NCI-H524 treated with DMSO at 0.1 percent for 48 hours (cell line): ENCODE measurements around the gene RAB35.
"Not testable (repeated sequence)": the region's sequence is repeated elsewhere in the genome, so short reads cannot be mapped to it uniquely, and the experiment has no call there.

ENCODE experiments used
- DNase-seq: peaks from one replicate; lab custom pipeline; 2025; lab: John Stamatoyannopoulos, UW

RAB35 gene

DNA sequence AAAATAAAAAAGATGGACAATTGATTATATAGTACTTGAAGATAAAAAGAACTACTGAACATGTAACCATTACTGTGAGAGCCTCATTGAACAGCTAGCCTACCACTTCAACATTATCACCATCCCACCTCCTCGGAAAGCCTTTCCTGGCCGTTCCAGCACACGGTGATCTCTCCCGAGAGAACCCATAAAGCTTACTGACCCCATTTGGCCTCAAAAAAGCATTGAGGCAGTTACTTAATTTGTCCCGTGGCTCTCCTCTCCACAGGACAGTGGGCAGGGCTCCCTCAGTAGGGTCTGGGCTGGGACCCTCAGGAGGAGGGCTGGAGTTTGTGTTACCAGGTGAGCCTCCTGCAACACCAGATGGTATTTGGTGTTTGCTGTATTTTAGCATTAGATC lies 55.8 kb downstream of the RAB35 start:
- DNase-seq: no peak

DNA sequence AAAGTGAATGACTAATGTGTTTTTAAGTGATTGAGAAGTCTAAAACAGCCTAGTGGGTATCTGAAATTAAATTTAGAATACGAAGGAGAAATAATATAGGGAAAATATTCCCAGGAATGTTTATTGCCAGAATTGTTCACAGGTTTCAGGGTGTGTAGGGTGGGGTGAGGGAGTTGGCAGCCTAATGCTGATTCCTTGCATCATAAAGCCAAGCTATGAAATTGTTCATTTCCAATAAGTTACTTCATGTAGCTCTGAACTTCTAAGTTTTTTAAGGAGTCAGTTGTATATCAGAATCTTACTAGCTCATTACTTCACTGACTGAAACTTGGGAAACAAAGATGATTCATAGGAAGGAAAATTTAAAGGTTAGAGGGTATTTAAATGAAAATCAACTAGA lies 56.4 kb downstream of the RAB35 start:
- DNase-seq: no peak

DNA sequence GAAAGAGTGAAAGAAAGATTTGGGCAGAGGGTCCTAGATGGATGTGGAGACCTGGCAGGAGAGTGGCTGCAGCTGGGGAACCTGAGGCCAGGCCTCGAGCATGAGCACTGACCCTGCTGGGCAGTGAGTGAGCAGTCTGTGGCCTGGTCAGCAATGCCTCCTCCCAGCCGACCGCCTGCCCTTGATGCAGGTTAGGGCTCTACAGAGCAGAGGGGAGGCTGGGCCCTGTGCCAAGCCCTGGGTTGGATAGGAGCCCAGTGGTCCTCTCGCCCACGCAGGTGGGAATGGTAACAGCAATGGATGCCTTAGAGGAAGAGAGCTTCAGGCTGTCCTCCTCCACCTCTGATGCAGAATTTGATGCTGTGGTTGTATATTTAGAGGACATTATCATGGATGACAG lies 59.8 kb downstream of the RAB35 start:
- no peak for DNase-seq

DNA sequence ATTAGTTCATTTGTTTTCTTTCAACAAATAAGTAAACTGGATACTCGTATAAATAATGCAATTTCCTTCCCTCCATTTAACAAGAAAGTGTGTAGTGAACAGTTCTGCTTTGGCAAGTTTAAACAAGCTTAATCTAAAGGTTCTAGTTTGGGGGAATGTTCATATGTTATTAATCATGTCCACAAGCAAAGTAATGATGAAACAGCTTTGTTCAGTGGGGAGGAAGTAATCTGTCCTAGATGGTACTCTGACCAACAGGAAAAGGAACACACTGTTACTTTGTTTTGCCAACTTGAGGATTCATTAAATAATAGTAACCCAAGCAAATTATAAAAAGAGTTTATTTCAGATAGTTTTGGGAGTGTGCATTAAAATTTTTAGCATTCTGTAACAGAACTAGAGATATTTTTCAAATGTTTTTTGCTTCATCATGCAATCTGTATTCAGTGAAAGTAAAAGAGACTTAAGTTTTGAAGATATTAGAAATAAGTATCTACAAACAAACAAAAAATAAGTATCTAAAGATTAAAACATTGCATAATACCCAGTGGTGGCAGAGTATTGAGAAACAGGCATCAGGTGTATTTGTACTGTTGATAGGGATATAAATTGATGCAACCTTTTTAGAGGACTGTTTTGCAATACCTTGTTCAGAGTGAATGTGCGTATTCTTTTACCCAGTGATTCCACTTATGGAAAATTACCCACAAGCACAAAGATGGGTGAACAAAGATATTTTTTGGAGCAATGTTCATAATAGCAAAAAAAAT lies 61.1 kb downstream of the RAB35 start:
- no peak for DNase-seq

DNA sequence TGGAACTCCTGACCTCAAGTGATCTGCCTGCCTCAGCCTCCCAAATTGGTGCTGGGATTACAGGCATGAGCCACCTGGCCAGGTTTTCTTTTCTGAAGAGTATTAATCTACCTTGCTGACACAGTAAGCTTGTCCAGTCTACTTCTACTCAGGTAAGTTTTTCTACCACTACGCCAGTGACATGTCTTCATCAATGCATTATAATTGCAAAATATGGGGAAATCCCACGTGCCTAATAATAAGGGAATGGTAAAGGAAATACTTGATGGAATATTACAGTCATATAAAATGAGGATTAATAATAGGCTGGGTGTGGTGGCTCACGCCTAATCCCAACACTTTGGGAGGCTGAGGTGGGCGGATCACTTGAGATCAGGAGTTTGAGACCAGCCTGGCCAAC lies 62.3 kb downstream of the RAB35 start:
- DNase-seq: no peak

DNA sequence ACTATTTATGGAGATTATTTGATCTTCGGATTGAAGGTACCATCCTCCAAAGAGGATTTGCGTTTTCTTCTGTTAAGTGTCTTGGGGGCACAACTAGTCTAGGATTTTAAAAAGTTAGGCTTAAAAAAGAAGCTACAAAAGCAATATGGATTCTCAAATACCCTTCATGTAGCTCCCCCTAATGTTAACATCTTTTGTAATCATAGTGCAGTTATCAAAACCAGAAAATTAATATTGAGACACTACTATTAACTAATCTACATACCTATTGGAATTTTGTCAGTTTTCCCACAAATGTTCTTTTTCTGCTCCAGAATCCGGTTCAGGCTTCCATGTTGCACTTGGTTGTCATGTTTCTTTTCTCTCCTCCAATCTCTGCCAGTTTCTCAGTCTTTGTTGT lies 65.0 kb downstream of the RAB35 start:
- DNase-seq: no peak

DNA sequence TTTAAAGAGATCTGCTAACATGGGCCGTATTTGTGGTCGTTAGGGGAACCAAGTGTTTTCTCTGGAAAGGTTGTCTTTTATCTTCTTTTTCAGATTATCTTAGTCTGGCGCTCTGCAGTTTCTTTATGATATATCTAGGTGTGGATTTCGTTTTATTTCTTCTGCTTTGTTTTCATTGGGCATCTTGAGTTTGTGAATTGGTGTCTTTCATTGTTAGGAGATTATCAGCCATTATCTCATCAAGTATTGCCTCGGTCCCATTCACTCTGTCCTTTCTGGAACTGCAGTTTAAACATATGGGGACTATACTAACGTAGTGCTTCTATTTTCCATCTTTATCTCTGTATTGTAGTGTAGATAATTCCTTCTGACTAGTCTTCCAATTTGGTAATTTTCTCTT lies 67.1 kb downstream of the RAB35 start:
- DNase-seq: no peak

DNA sequence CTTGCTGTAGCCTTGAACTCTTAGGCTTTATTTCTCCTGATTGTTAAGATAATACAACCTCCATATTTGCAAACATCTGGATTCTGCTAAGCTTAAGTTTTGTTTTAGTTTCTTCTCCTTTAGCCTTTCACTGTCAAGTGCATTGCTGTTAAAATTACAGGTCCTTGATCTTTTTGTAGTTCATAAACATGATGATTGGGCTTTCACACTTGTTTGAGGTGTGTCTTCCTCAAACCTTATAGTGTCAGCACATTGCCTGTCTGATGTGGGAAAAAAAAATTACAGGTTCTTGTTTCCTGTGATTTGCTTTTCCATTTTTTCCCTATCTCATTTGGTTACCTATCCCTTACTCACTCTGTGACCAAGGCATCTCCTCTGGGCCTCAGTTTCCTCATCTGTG lies 68.3 kb downstream of the RAB35 start:
- no peak for DNase-seq

DNA sequence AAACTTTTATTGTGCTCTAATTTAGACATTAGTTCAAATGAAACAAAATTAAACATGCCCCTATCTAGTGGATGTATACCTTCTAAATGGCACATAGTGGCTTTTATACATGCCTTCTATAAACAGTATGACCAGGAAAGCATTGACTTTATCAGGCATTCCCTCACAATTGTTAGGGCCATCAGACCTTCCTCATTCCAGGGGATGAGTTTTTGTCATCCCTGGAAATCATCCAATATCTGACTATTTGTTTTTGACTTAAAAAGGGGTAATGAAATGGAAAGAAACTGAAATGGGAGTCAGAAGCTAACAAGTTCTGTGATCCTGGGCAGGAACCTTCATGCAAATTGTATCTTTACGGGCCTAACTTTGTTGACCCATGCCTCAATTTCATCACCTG lies 69.5 kb downstream of the RAB35 start:
- no peak for DNase-seq

DNA sequence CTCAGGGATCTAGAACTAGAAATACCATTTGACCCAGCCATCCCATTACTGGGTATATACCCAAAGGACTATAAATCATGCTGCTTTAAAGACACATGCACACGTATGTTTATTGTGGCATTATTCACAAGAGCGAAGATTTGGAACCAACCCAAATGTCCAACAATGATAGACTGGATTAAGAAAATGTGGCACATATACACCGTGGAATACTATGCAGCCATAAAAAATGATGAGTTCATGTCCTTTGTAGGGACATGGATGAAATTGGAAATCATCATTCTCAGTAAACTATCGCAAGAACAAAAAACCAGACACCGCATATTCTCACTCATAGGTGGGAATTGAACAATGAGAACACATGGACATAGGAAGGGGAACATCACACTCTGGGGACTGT lies 71.2 kb downstream of the RAB35 start:
- not testable (repeated sequence) for DNase-seq
